Panc1 (cell line): ENCODE measurements around the gene TAOK3. TPM values are rescaled to one million over a fixed set of nuclear protein-coding genes. Genes with fewer than 3 reads are reported as not detected.

Experiments used
- ATAC-seq: fragments of 200-7000 bp; cut with Tn5 transposase; 2 replicates; pipeline ENCODE4 v1.9.1; 2020; ENCODE audit warnings: mild to moderate bottlenecking, moderate library complexity
- BruUV-seq: library from RNA; stranded (reverse); fragments of 400-500 nt; replicated peaks from 2 replicates; lab custom pipeline; 2021; lab: Mats Ljungman, UMichigan
- CTCF ChIA-PET: fragments of 300-600 bp; sonication (Branson Sonifier 250); formaldehyde crosslinking; loops from one replicate; lab custom pipeline; 2022; ENCODE audit warnings: antibody characterized with exemption; lab: Charles Lee
- POLR2A ChIA-PET: fragments of 300-600 bp; sonication (Branson Sonifier 250); formaldehyde crosslinking; loops from one replicate; lab custom pipeline; 2022; ENCODE audit warnings: antibody characterized with exemption; lab: Charles Lee
- DNase-seq: peaks from one replicate; pipeline ENCODE4 v3.0.0-alpha.2; 2010; ENCODE audit warnings: low read depth, low spot score
- H3K27ac ChIP-seq: 2 replicates; pipeline ENCODE4 v1.5.1; 2011; ENCODE audit warnings: mild to moderate bottlenecking, low read length, inconsistent platforms
- H3K27me3 ChIP-seq: fragments of 200-500 bp; sonication (Bioruptor generic); 2 replicates; pipeline ENCODE4 v1.6.0; 2014; ENCODE audit warnings: low read length, inconsistent platforms; ENCODE audit not compliant: control insufficient read depth, insufficient read depth
- H3K36me3 ChIP-seq: fragments of 200-500 bp; sonication (Bioruptor generic); 2 replicates; pipeline ENCODE4 v1.5.1; 2014; ENCODE audit warnings: inconsistent platforms, mild to moderate bottlenecking, low read length, moderate library complexity; ENCODE audit not compliant: control insufficient read depth, insufficient read depth
- H3K4me1 ChIP-seq: 2 replicates; pipeline ENCODE4 v1.5.1; 2011; ENCODE audit warnings: inconsistent platforms, mild to moderate bottlenecking, low read length, moderate library complexity; ENCODE audit not compliant: control insufficient read depth, insufficient read depth
- H3K4me3 ChIP-seq, 2 experiments: 2 replicates each; pipeline ENCODE4 v1.5.1; 2011 to 2012; ENCODE audit warnings: low read depth in 2 of 2, low read length in 2 of 2, mild to moderate bottlenecking in 2 of 2, inconsistent platforms in 1 of 2, moderate library complexity in 1 of 2
- H3K9me3 ChIP-seq: fragments of 200-500 bp; sonication (Bioruptor generic); 2 replicates; pipeline ENCODE4 v1.5.1; 2014; ENCODE audit warnings: low read depth, mild to moderate bottlenecking, inconsistent platforms, low read length, moderate library complexity; ENCODE audit not compliant: control insufficient read depth, insufficient read depth
- POLR2AphosphoS5 ChIP-seq: IDR thresholded peaks from 2 replicates; pipeline ENCODE4 v1.6.1; 2012; ENCODE audit warnings: mild to moderate bottlenecking, low read depth, low read length, moderate library complexity
- REST ChIP-seq, 2 experiments: IDR thresholded peaks; 2 replicates each; pipeline ENCODE4 v1.6.1; 2011 to 2012; ENCODE audit warnings: low read depth in 2 of 2, control low read depth in 1 of 2, low read length in 1 of 2, mild to moderate bottlenecking in 1 of 2, moderate library complexity in 1 of 2; ENCODE audit not compliant: insufficient read depth in 1 of 2
- SIN3A ChIP-seq: IDR thresholded peaks from 2 replicates; pipeline ENCODE4 v1.6.1; 2012; ENCODE audit warnings: low read depth, mild to moderate bottlenecking, low read length, moderate library complexity, borderline replicate concordance; ENCODE audit not compliant: insufficient read depth
- TCF7L2 ChIP-seq: IDR thresholded peaks from 2 replicates; pipeline ENCODE4 v1.6.1; 2011; ENCODE audit warnings: mild to moderate bottlenecking, low read depth, low read length, inconsistent platforms
- in situ Hi-C: cut with HindIII; loops from 2 replicates; pipeline ENCODE4 v1.10.0; 2016; ENCODE audit warnings: low sequenced_read_pairs, low pct_unique_long_range_greater_than_20kb
- intact Hi-C: fragments of 100-400 bp; cut with micrococcal nuclease; formaldehyde crosslinking; loops from one replicate; pipeline ENCODE4 v1.10.0; 2022; ENCODE audit not compliant: unreplicated experiment
- total RNA-seq: library from RNA; stranded (reverse); gene quantifications from one replicate; pipeline ENCODE4 v1.2.1, GENCODE V29; 2021; ENCODE audit not compliant: unreplicated experiment
- TF ChIP-seq, protein P1 (sequence below): fragments of 450-650 bp; IDR thresholded peaks from 2 replicates; pipeline ENCODE4 v1.5.1; 2017; ENCODE audit warnings: mild to moderate bottlenecking

Gene TAOK3
- total RNA-seq, 1 experiment from 2014 or later, result 30.5 TPM

- CTCF ChIA-PET, result no interaction called here
- BruUV-seq, result no TSS peak
- no peak overlapping the region for H3K4me3 ChIP-seq
- H3K27ac ChIP-seq, result no peak overlapping the region
- DNase-seq (no peak), ATAC-seq (no peak)
- no peaks in the 10 kb centered on the region; the same call in 1 of the 2 replicates for H3K4me1 ChIP-seq
- intact Hi-C loops, result no loop called here
- H3K27me3 ChIP-seq, result no peaks in the 10 kb centered on the region
- POLR2A ChIA-PET, result no interaction called here
- H3K9me3 ChIP-seq, result no peaks in the 10 kb centered on the region
- H3K36me3 ChIP-seq, result no peaks in the 10 kb centered on the region
- in situ Hi-C loops, result no loop called here
- TF ChIP-seq POLR2AphosphoS5 (no peak), SIN3A (no peak), TCF7L2 (no peak), REST (IDR thresholded peaks at IDR 0.05; ENCODE audit: insufficient read depth in 1 of 2, low read depth in 2 of 2, low read length in 1 of 2) (no peak)
- TF ChIP-seq, protein P1, sequence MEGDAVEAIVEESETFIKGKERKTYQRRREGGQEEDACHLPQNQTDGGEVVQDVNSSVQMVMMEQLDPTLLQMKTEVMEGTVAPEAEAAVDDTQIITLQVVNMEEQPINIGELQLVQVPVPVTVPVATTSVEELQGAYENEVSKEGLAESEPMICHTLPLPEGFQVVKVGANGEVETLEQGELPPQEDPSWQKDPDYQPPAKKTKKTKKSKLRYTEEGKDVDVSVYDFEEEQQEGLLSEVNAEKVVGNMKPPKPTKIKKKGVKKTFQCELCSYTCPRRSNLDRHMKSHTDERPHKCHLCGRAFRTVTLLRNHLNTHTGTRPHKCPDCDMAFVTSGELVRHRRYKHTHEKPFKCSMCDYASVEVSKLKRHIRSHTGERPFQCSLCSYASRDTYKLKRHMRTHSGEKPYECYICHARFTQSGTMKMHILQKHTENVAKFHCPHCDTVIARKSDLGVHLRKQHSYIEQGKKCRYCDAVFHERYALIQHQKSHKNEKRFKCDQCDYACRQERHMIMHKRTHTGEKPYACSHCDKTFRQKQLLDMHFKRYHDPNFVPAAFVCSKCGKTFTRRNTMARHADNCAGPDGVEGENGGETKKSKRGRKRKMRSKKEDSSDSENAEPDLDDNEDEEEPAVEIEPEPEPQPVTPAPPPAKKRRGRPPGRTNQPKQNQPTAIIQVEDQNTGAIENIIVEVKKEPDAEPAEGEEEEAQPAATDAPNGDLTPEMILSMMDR, result no peak
Measured at GRCh38 chr12:118127867-118128266, 244.8 kb downstream of the TAOK3 start.

GRCh38 chr12:118126119-118126757 lies 246.5 kb downstream of the TAOK3 start:
- TF ChIP-seq SIN3A (no peak), REST (IDR thresholded peaks at IDR 0.05; ENCODE audit: insufficient read depth in 1 of 2, low read depth in 2 of 2, low read length in 1 of 2) (no peak), TCF7L2 (no peak), POLR2AphosphoS5 (no peak)
- TF ChIP-seq, protein P1, result no peak
- no TSS peak for BruUV-seq
- ChIA-PET POLR2A (no interaction called here), CTCF (no interaction called here)
- no peaks in the 10 kb centered on the region for H3K36me3 ChIP-seq
- H3K4me3 ChIP-seq, result no peak overlapping the region
- intact Hi-C loops (no loop called here), in situ Hi-C loops (no loop called here)
- no peaks in the 10 kb centered on the region for H3K27me3 ChIP-seq
- no peaks in the 10 kb centered on the region; the same call in 1 of the 2 replicates for H3K4me1 ChIP-seq
- no peaks in the 10 kb centered on the region for H3K9me3 ChIP-seq
- no peak for ATAC-seq
- H3K27ac ChIP-seq, result no peak overlapping the region
- no peak for DNase-seq
